OCI-LY7 (cell line): ENCODE results near the gene C5orf15. TPM values are rescaled to one million over a fixed set of nuclear protein-coding genes. Genes with fewer than 3 reads are reported as not detected.
"Not testable (repeated sequence)": the region's sequence is repeated elsewhere in the genome, so short reads cannot be mapped to it uniquely, and the experiment has no call there.

Source experiments
- BruUV-seq: library from RNA; stranded (reverse); fragments of 400-500 nt; replicated peaks from 2 replicates; lab custom pipeline; 2021; lab: Mats Ljungman, UMichigan
- CTCF ChIA-PET: fragments of 300-600 bp; sonication (Branson Sonifier 250); formaldehyde crosslinking; loops from one replicate; lab custom pipeline; 2022; ENCODE audit warnings: antibody characterized with exemption; ENCODE audit not compliant: unreplicated experiment; lab: Charles Lee
- POLR2A ChIA-PET: fragments of 300-600 bp; sonication (Branson Sonifier 250); formaldehyde crosslinking; loops from one replicate; lab custom pipeline; 2022; ENCODE audit warnings: antibody characterized with exemption; lab: Charles Lee
- DNase-seq: peaks from one replicate; pipeline ENCODE4 v3.0.0-alpha.2; 2015; ENCODE audit warnings: low spot score
- H2AFZ ChIP-seq: fragments of 200-600 bp; sonication (generic), shearing (Covaris generic); 2 replicates; pipeline ENCODE4 v1.6.1; 2014; ENCODE audit warnings: mild to moderate bottlenecking, antibody characterized with exemption, low read length, moderate library complexity
- H3K27ac ChIP-seq: fragments of 200-600 bp; sonication (generic); 2 replicates; pipeline ENCODE4 v1.5.1; 2014; ENCODE audit warnings: mixed run types, low read depth, mild to moderate bottlenecking, moderate library complexity, low read length, inconsistent platforms; ENCODE audit not compliant: poor library complexity, severe bottlenecking
- H3K36me3 ChIP-seq: fragments of 200-600 bp; sonication (generic); 2 replicates; pipeline ENCODE4 v1.6.1; 2014; ENCODE audit warnings: mild to moderate bottlenecking, antibody characterized with exemption, low read length, moderate library complexity, mixed read lengths; ENCODE audit not compliant: insufficient read depth
- H3K4me1 ChIP-seq: fragments of 200-600 bp; sonication (generic); 2 replicates; pipeline ENCODE4 v1.5.1; 2014; ENCODE audit warnings: mild to moderate bottlenecking, low read length; ENCODE audit not compliant: insufficient read depth, poor library complexity, severe bottlenecking
- H3K4me2 ChIP-seq: fragments of 200-600 bp; sonication (generic); 2 replicates; pipeline ENCODE4 v1.6.1; 2014; ENCODE audit warnings: mild to moderate bottlenecking, low read length
- H3K4me3 ChIP-seq: fragments of 200-600 bp; sonication (generic); 2 replicates; pipeline ENCODE4 v1.5.1; 2014; ENCODE audit warnings: mild to moderate bottlenecking, low read depth, low read length; ENCODE audit not compliant: poor library complexity, severe bottlenecking
- H3K79me2 ChIP-seq: fragments of 200-600 bp; sonication (generic); 2 replicates; pipeline ENCODE4 v1.6.1; 2016; ENCODE audit warnings: low read depth, mild to moderate bottlenecking, low read length, moderate library complexity, mixed read lengths; ENCODE audit not compliant: insufficient read depth
- H3K9me2 ChIP-seq: fragments of 200-600 bp; sonication (generic); 2 replicates; pipeline ENCODE4 v1.6.1; 2016; ENCODE audit warnings: mild to moderate bottlenecking, low read length, mixed read lengths; ENCODE audit not compliant: insufficient read depth
- H3K9me3 ChIP-seq: fragments of 200-600 bp; sonication (generic); 2 replicates; pipeline ENCODE4 v1.6.1; 2014; ENCODE audit warnings: mild to moderate bottlenecking, mixed run types, low read length, mixed read lengths
- H4K20me1 ChIP-seq: fragments of 200-600 bp; sonication (generic); 2 replicates; pipeline ENCODE4 v1.6.1; 2014; ENCODE audit warnings: mild to moderate bottlenecking, antibody characterized with exemption, low read length, moderate library complexity, mixed read lengths; ENCODE audit not compliant: insufficient read depth
- CTCF ChIP-seq: fragments of 200-600 bp; sonication (generic); conservative IDR thresholded peaks from 2 replicates; pipeline ENCODE4 v1.5.1; 2014; ENCODE audit warnings: mild to moderate bottlenecking, antibody characterized with exemption, low read length, moderate library complexity, mixed read lengths
- EZH2phosphoT487 ChIP-seq: fragments of 200-600 bp; sonication (generic); IDR thresholded peaks from 2 replicates; pipeline ENCODE4 v1.6.1; 2018; ENCODE audit warnings: low read depth, borderline replicate concordance, mild to moderate bottlenecking, mixed run types, antibody characterized with exemption, low read length, moderate library complexity, mixed read lengths
- intact Hi-C: fragments of 100-400 bp; cut with micrococcal nuclease; formaldehyde crosslinking; loops from one replicate; pipeline ENCODE4 v1.10.0; 2022; ENCODE audit not compliant: unreplicated experiment
- total RNA-seq, 2 experiments: library from RNA; depleted of rRNA in 1 of 2; stranded (reverse); fragments of >200 nt in 1 of 2; shearing (Covaris generic) in 1 of 2; gene quantifications; 2 replicates each; pipeline ENCODE4 v1.2.3, GENCODE V29; 2014 to 2022

The C5orf15 gene
- total RNA-seq, 2 experiments from 2014 or later, result 32.2 to 46.4 TPM

- H3K9me2 ChIP-seq, result no peaks in the 10 kb centered on the region
- 0 out of 2 replicates have a peak, but pooled peaks cover 4% of the 10 kb centered on the region for H4K20me1 ChIP-seq
- peaks cover 58% of the 10 kb centered on the region for H3K36me3 ChIP-seq
- ChIA-PET CTCF (no interaction called here), POLR2A (interaction anchor here (0.6 to 1.9 kb wide), 6 partner anchors 8 to 1217 kb away, joined by 3 to 5 read pairs (median 4); no protein-coding TSS in a partner anchor)
- no peak for DNase-seq
- no peaks in the 10 kb centered on the region for H3K9me3 ChIP-seq
- H2AFZ ChIP-seq, result no peak overlapping the region
- peaks cover 11% of the 10 kb centered on the region; the same call in 1 of the 2 replicates for H3K79me2 ChIP-seq
- H3K4me2 ChIP-seq, result peak overlapping the region; percentile 43
- intact Hi-C loops, result no loop called here
- TF ChIP-seq EZH2phosphoT487, result no peak
- peak overlapping the region; percentile 47 for H3K27ac ChIP-seq
- no TSS peak for BruUV-seq
- H3K4me1 ChIP-seq, result peaks cover 14% of the 10 kb centered on the region
- no peak overlapping the region for H3K4me3 ChIP-seq
Measured at GRCh38 chr5:133957080-133957479, 11.3 kb downstream of the C5orf15 start.

GRCh38 chr5:133956196-133956595 lies 12.2 kb downstream of the C5orf15 start:
- BruUV-seq, DNase-seq, H2AFZ ChIP-seq, intact Hi-C loops, CTCF ChIA-PET, H4K20me1 ChIP-seq, H3K27ac ChIP-seq, H3K4me3 ChIP-seq, H3K79me2 ChIP-seq, H3K9me2 ChIP-seq, H3K4me2 ChIP-seq, H3K9me3 ChIP-seq: not testable (repeated sequence)
- Histone ChIP-seq H3K4me1 (peaks cover 14% of the 10 kb centered on the region), H3K36me3 (peaks cover 58% of the 10 kb centered on the region)
- POLR2A ChIA-PET, result interaction anchor here (1.9 kb wide), 1 partner anchor 9 kb away, joined by 4 read pairs; no protein-coding TSS in a partner anchor

GRCh38 chr5:133953568-133954145 lies 14.8 kb downstream of the C5orf15 start:
- intact Hi-C loops, result no loop called here
- Histone ChIP-seq H3K9me3 (no peaks in the 10 kb centered on the region), H3K27ac (no peak overlapping the region), H4K20me1 (no peaks in the 10 kb centered on the region), H3K4me3 (no peak overlapping the region), H3K4me1 (peaks cover 14% of the 10 kb centered on the region), H2AFZ (no peak overlapping the region), H3K79me2 (0 out of 2 replicates have a peak, but pooled peaks cover 2% of the 10 kb centered on the region), H3K36me3 (peaks cover 47% of the 10 kb centered on the region), H3K9me2 (no peaks in the 10 kb centered on the region), H3K4me2 (no peak overlapping the region)
- CTCF ChIA-PET, result no interaction called here
- DNase-seq, result no peak
- TF ChIP-seq EZH2phosphoT487 (no peak), CTCF (no peak)
- no TSS peak for BruUV-seq
- POLR2A ChIA-PET, result interaction anchor here (0.6 kb wide), 1 partner anchor 7 kb away, joined by 3 read pairs; no protein-coding TSS in a partner anchor
